ENCODE data around the gene ADH1B. TPM values are rescaled to one million over a fixed set of nuclear protein-coding genes. Genes with fewer than 3 reads are reported as not detected.

Gene ADH1B
- total and polyA plus RNA-seq, 2 donors from 2014 or later: 38.6 to 223 TPM

DNA sequence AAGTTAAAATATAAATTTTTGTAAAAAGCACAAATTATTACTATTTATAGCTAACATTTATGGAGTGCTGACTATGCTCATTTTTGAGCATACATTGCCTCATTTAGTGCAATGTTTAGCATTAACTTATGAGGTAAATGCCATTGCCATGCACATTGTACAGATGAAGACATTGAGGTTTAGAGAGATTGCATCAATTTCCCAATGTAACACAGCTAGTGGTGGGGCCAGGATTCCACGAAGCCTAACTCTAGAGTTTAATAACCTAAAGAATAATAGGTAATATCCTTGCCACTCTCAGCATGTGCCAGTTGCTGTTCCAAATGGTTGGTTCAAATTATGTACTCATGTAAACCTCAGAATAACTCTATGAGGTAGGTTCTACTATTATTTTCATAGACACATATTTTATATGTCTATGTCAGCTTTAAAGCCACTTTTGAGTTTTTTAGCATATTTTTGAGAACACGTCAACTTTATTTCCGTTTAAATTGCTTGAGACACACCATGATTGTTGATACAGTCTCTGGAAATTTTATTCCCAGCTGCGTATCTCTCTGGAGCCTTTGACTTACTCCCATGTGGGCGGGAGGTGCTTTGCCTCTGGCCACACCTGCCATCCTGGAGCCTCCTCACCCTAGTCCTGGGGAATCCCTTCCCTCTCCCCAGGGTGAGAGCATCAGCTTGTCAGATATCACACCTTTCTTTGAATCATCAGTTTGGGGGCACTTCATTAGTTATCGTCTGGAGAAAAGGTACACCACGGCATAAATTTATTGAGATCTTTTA is 19.6 kb downstream of the ADH1B start:
- Histone ChIP-seq H3K36me3 (ENCODE audit: control insufficient read depth in 2 of 3, insufficient read depth in 3 of 3, low read length in 3 of 3) (no peaks in the 10 kb centered on the region), H3K4me3 (ENCODE audit: low read length in 3 of 3) (no peak overlapping the region), H3K27me3 (ENCODE audit: control insufficient read depth, insufficient read depth, low read length) (no peaks in the 10 kb centered on the region), H3K4me1 (ENCODE audit: control insufficient read depth in 2 of 3, insufficient read depth in 2 of 3, low read depth in 1 of 3, low read length in 3 of 3) (peaks cover 0 to 2% (median 0%) of the 10 kb centered on the region in 3 donors), H3K9ac (ENCODE audit: low read length in 3 of 3) (no peak overlapping the region), H3K27ac (ENCODE audit: low read depth in 2 of 2, low read length in 2 of 2) (no peak overlapping the region), H3K9me3 (ENCODE audit: control insufficient read depth in 2 of 3, insufficient read depth in 1 of 3, low read length in 3 of 3) (no peaks in the 10 kb centered on the region)
- TF ChIP-seq, protein P1, sequence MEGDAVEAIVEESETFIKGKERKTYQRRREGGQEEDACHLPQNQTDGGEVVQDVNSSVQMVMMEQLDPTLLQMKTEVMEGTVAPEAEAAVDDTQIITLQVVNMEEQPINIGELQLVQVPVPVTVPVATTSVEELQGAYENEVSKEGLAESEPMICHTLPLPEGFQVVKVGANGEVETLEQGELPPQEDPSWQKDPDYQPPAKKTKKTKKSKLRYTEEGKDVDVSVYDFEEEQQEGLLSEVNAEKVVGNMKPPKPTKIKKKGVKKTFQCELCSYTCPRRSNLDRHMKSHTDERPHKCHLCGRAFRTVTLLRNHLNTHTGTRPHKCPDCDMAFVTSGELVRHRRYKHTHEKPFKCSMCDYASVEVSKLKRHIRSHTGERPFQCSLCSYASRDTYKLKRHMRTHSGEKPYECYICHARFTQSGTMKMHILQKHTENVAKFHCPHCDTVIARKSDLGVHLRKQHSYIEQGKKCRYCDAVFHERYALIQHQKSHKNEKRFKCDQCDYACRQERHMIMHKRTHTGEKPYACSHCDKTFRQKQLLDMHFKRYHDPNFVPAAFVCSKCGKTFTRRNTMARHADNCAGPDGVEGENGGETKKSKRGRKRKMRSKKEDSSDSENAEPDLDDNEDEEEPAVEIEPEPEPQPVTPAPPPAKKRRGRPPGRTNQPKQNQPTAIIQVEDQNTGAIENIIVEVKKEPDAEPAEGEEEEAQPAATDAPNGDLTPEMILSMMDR (IDR thresholded peaks at IDR 0.05; ENCODE audit: borderline replicate concordance, extremely low read depth, insufficient read depth): no peak
- FAIRE-seq (no peak), DNase-seq (no peak)
- intact Hi-C loops (cut with DNase I): no loop called here

DNA sequence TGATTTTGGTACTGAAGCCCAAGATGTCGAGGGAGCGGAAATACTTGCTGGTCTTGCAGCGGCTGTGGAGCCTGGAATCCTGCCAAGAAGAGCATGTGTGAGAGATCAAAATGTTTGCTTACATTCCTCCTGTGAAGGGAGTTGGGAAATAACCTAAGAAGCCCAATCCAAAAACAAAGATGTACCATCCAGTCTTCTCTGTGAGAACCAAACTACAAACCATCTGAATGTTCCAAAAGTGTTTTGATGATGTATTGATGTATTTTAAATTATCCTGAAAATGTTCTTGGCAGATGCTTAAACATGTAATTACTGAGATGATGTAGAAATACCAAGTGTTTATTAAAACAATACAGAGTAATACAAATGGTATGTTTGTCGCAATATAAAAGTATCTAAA is 20.3 kb downstream of the ADH1B start:
- H3K4me3 ChIP-seq (ENCODE audit: low read length in 3 of 3): no peak overlapping the region
- no peaks in the 10 kb centered on the region for H3K9me3 ChIP-seq (ENCODE audit: control insufficient read depth in 2 of 3, insufficient read depth in 1 of 3, low read length in 3 of 3)
- intact Hi-C loops (cut with DNase I): no loop called here
- peaks cover 0 to 2% (median 0%) of the 10 kb centered on the region in 3 donors for H3K4me1 ChIP-seq (ENCODE audit: control insufficient read depth in 2 of 3, insufficient read depth in 2 of 3, low read depth in 1 of 3, low read length in 3 of 3)
- TF ChIP-seq, protein P1 (IDR thresholded peaks at IDR 0.05; ENCODE audit: borderline replicate concordance, extremely low read depth, insufficient read depth): no peak
- no peak overlapping the region for H3K27ac ChIP-seq (ENCODE audit: low read depth in 2 of 2, low read length in 2 of 2)
- DNase-seq (peak; percentile 66 to 96 (median 89)), FAIRE-seq (peak; percentile 87)
- no peaks in the 10 kb centered on the region for H3K36me3 ChIP-seq (ENCODE audit: control insufficient read depth in 2 of 3, insufficient read depth in 3 of 3, low read length in 3 of 3)
- H3K9ac ChIP-seq (ENCODE audit: low read length in 3 of 3): no peak overlapping the region
- H3K27me3 ChIP-seq (ENCODE audit: control insufficient read depth, insufficient read depth, low read length): no peaks in the 10 kb centered on the region

DNA sequence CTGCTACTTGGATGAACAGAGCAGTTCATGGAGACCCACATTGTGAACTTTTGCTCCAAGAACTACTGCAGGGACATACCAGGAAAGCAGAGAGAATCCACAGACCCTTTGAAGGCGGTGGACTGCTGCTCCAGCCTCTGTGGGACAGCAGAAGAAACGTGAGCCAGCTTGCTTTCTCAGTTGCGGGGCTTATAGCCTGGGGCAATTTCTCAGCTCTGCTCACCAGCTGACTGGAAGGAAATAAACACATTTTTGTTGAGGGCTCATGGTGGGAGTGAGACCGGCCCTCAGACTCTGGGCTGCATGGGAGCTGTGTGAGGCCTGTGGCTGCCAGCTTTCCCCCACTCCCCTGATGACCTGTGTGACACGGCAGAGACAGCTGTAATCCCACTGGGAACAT is 27.8 kb downstream of the ADH1B start:
- Histone ChIP-seq H3K9ac (ENCODE audit: low read length in 3 of 3) (no peak overlapping the region), H3K27ac (ENCODE audit: low read depth in 2 of 2, low read length in 2 of 2) (no peak overlapping the region), H3K4me1 (ENCODE audit: control insufficient read depth in 2 of 3, insufficient read depth in 2 of 3, low read depth in 1 of 3, low read length in 3 of 3) (no peaks in the 10 kb centered on the region), H3K27me3 (ENCODE audit: control insufficient read depth, insufficient read depth, low read length) (no peaks in the 10 kb centered on the region), H3K4me3 (ENCODE audit: low read length in 3 of 3) (no peak overlapping the region), H3K36me3 (ENCODE audit: control insufficient read depth in 2 of 3, insufficient read depth in 3 of 3, low read length in 3 of 3) (no peaks in the 10 kb centered on the region), H3K9me3 (ENCODE audit: control insufficient read depth in 2 of 3, insufficient read depth in 1 of 3, low read length in 3 of 3) (no peaks in the 10 kb centered on the region)
- no peak for DNase-seq
- TF ChIP-seq, protein P1 (IDR thresholded peaks at IDR 0.05; ENCODE audit: borderline replicate concordance, extremely low read depth, insufficient read depth): no peak
- intact Hi-C loops (cut with DNase I): no loop called here
- FAIRE-seq: no peak

Data from kidney (tissue), 14 donors.